ENCODE measurements around the gene STEEP1.

GRCh38 chrX:119489212-119490074, 75.8 kb downstream of the STEEP1 start:
- TF ChIP-seq, protein P1, sequence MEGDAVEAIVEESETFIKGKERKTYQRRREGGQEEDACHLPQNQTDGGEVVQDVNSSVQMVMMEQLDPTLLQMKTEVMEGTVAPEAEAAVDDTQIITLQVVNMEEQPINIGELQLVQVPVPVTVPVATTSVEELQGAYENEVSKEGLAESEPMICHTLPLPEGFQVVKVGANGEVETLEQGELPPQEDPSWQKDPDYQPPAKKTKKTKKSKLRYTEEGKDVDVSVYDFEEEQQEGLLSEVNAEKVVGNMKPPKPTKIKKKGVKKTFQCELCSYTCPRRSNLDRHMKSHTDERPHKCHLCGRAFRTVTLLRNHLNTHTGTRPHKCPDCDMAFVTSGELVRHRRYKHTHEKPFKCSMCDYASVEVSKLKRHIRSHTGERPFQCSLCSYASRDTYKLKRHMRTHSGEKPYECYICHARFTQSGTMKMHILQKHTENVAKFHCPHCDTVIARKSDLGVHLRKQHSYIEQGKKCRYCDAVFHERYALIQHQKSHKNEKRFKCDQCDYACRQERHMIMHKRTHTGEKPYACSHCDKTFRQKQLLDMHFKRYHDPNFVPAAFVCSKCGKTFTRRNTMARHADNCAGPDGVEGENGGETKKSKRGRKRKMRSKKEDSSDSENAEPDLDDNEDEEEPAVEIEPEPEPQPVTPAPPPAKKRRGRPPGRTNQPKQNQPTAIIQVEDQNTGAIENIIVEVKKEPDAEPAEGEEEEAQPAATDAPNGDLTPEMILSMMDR (IDR thresholded peaks at IDR 0.05) = no peak
- TF ChIP-seq ZFX (IDR thresholded peaks at IDR 0.05; ENCODE audit: borderline replicate concordance) = no peak

Data from 22Rv1 (cell line).